GM12878 (cell line): Measurements from ENCODE around the gene ACTR1A. TPM values are rescaled to one million over a fixed set of nuclear protein-coding genes. Genes with fewer than 3 reads are reported as not detected.

Source experiments
- ATAC-seq: fragments of 200-7000 bp; cut with Tn5 transposase; 3 replicates; pipeline ENCODE4 v1.9.1; 2020; ENCODE audit warnings: mild to moderate bottlenecking, moderate library complexity
- BruUV-seq: library from RNA; stranded (reverse); fragments of 400-500 nt; replicated peaks from 2 replicates; lab custom pipeline; 2021; lab: Mats Ljungman, UMichigan
- CTCF ChIA-PET: fragments of 300-600 bp; sonication (Branson Sonifier 250); formaldehyde crosslinking; extraction: SDS; loops from one replicate; lab custom pipeline; 2021; ENCODE audit warnings: inconsistent platforms; lab: Yijun Ruan, JAX
- POLR2A ChIA-PET: fragments of 350-600 bp; formaldehyde crosslinking; extraction: SDS; loops from one replicate; lab custom pipeline; 2021; ENCODE audit warnings: inconsistent platforms; lab: Charles Lee
- RAD21 ChIA-PET: fragments of 300-600 bp; sonication (Branson Sonifier 250); formaldehyde crosslinking; loops from one replicate; lab custom pipeline; 2023; ENCODE audit warnings: antibody characterized with exemption; ENCODE audit not compliant: unreplicated experiment; lab: Charles Lee
- SMC1A ChIA-PET: fragments of 300-600 bp; sonication (Branson Sonifier 250); formaldehyde crosslinking; loops from one replicate; lab custom pipeline; 2023; ENCODE audit not compliant: unreplicated experiment, uncharacterized antibody; lab: Charles Lee
- DNase-seq: peaks from one replicate; pipeline ENCODE4 v3.0.0-alpha.2; 2011; ENCODE audit warnings: low read depth, low spot score
- FAIRE-seq: peaks from 3 replicates; lab custom pipeline; 2011; peaks lifted over from hg19 to GRCh38; lab: Jason Lieb, UNC
- H2AFZ ChIP-seq: 2 replicates; pipeline ENCODE4 v1.6.0; 2011; ENCODE audit warnings: low read depth, low read length, control low read depth; ENCODE audit not compliant: control insufficient read depth
- H3K27ac ChIP-seq: 2 replicates; pipeline ENCODE4 v1.5.1; 2011; ENCODE audit warnings: control low read depth; ENCODE audit not compliant: control insufficient read depth, insufficient read depth
- H3K27me3 ChIP-seq, 2 experiments: replicated peaks in 1 of 2; 2 replicates each; pipeline versions ENCODE4 v1.6.0 to v1.6.1; 2011; ENCODE audit warnings: low read length in 1 of 2; ENCODE audit not compliant: control insufficient read depth in 2 of 2, insufficient read depth in 2 of 2
- H3K36me3 ChIP-seq, 2 experiments: 2 replicates each; pipeline ENCODE4 v1.5.1; 2011; ENCODE audit warnings: low read length in 1 of 2; ENCODE audit not compliant: control insufficient read depth in 2 of 2, insufficient read depth in 2 of 2
- H3K4me1 ChIP-seq: 2 replicates; pipeline ENCODE4 v1.6.1; 2011; ENCODE audit warnings: mild to moderate bottlenecking, low read length, moderate library complexity, mixed read lengths; ENCODE audit not compliant: control insufficient read depth, insufficient read depth
- H3K4me2 ChIP-seq: 2 replicates; pipeline ENCODE4 v1.6.0; 2011; ENCODE audit warnings: control low read depth; ENCODE audit not compliant: control insufficient read depth, insufficient read depth
- H3K4me3 ChIP-seq: fragments of 200-600 bp; sonication (generic); 2 replicates; pipeline ENCODE4 v1.5.1; 2016
- H3K79me2 ChIP-seq: 2 replicates; pipeline ENCODE4 v1.6.0; 2011; ENCODE audit warnings: low read length; ENCODE audit not compliant: control insufficient read depth, insufficient read depth
- H3K9ac ChIP-seq: 2 replicates; pipeline ENCODE4 v1.8.0; 2011; ENCODE audit warnings: low read length, control low read depth, mixed read lengths; ENCODE audit not compliant: control insufficient read depth, insufficient read depth
- H3K9me3 ChIP-seq: replicated peaks from 3 replicates; pipeline ENCODE4 v1.5.1; 2011; ENCODE audit warnings: mild to moderate bottlenecking, low read length; ENCODE audit not compliant: control insufficient read depth, insufficient read depth
- H4K20me1 ChIP-seq: 2 replicates; pipeline ENCODE4 v1.6.0; 2011; ENCODE audit not compliant: control insufficient read depth, insufficient read depth
- CEBPB ChIP-seq, 2 experiments: fragments of 150-350 bp in 1 of 2; IDR thresholded peaks; 2 replicates each; pipeline ENCODE4 v1.6.1; 2012 to 2014; ENCODE audit warnings: low read depth in 2 of 2, low read length in 2 of 2, borderline replicate concordance in 1 of 2, inconsistent platforms in 1 of 2
- ETV6 ChIP-seq, 2 experiments: fragments of 450-650 bp in 1 of 2; IDR thresholded peaks in 1 of 2; conservative IDR thresholded peaks in 1 of 2; 2 replicates each; pipeline ENCODE4 v1.6.1; 2014; ENCODE audit warnings: antibody characterized with exemption in 1 of 2, borderline replicate concordance in 1 of 2, low read depth in 1 of 2, mild to moderate bottlenecking in 1 of 2, moderate library complexity in 1 of 2
- NFXL1 ChIP-seq: fragments of 450-650 bp; IDR thresholded peaks from 2 replicates; pipeline ENCODE4 v1.6.1; 2017; ENCODE audit warnings: antibody characterized with exemption, mild to moderate bottlenecking, borderline replicate concordance
- NR2C2 ChIP-seq: IDR thresholded peaks from 2 replicates; pipeline ENCODE4 v1.6.1; 2011; ENCODE audit warnings: borderline replicate concordance, low read depth; ENCODE audit not compliant: control insufficient read depth, insufficient read length
- RAD21 ChIP-seq: IDR thresholded peaks from 2 replicates; pipeline ENCODE4 v1.6.1; 2011; ENCODE audit warnings: mild to moderate bottlenecking, low read depth, low read length, moderate library complexity; ENCODE audit not compliant: insufficient read depth
- SMAD5 ChIP-seq: IDR thresholded peaks from 2 replicates; pipeline ENCODE4 v1.6.1; 2016; ENCODE audit warnings: antibody characterized with exemption, low read depth
- ZBTB33 ChIP-seq: fragments of 450-650 bp; IDR thresholded peaks from 2 replicates; pipeline ENCODE4 v1.6.1; 2017; ENCODE audit warnings: mild to moderate bottlenecking
- ZNF274 ChIP-seq: IDR thresholded peaks from one replicate; pipeline ENCODE4 v1.8.0; 2011; ENCODE audit not compliant: insufficient read length, insufficient read depth
- WGBS: methylation state at CpG from one replicate; pipeline ENCODE4 v1.1.6; 2016; ENCODE audit warnings: low lambda C conversion rate; ENCODE audit not compliant: insufficient replicate concordance, insufficient coverage; ENCODE audit errors: missing lambda C conversion rate; 5-methylcytosine and 5-hydroxymethylcytosine counted together
- in situ Hi-C: fragments of 300-500 bp; cut with MboI; formaldehyde crosslinking; loops from 9 replicates; pipeline ENCODE4 v1.14.3; 2018; ENCODE audit warnings: mixed read lengths
- intact Hi-C: fragments of 100-400 bp; cut with micrococcal nuclease; formaldehyde crosslinking; loops from one replicate; pipeline ENCODE4 v1.14.2; 2022; ENCODE audit not compliant: unreplicated experiment
- polyA plus RNA-seq, 11 experiments: library from polyadenylated mRNA; depleted of rRNA in 4 of 11; unstranded in 6 of 11; stranded (reverse) in 5 of 11; fragments of >200 nt; fragmentation: Nextera tagmentation in 4 of 11; fragmentation: Illumina TruSeq in 1 of 11; extraction: Ambion mirVana in 4 of 11; extraction: Trizol in 1 of 11; gene quantifications; 1 replicate in 1 of 11; 2 replicates in 10 of 11; pipeline versions ENCODE4 v1.2.1 to v1.2.3, GENCODE V29; 2011 to 2016; ENCODE audit warnings: inconsistent platforms in 2 of 11, missing spikeins in 2 of 11, low read depth in 1 of 11
- total RNA-seq, 4 experiments: library from RNA; depleted of rRNA in 3 of 4; stranded (reverse); fragments of >200 nt in 3 of 4; fragmentation: Illumina TruSeq in 1 of 4; extraction: Trizol in 1 of 4; gene quantifications; 2 replicates each; pipeline versions ENCODE4 v1.2.1 to v1.2.3, GENCODE V29; 2013 to 2021
- TF ChIP-seq, protein P1 (sequence below): fragments of 450-650 bp; IDR thresholded peaks from 2 replicates; pipeline ENCODE4 v1.6.1; 2016; ENCODE audit warnings: mild to moderate bottlenecking
- TF ChIP-seq, protein P2 (sequence below): IDR thresholded peaks from 2 replicates; pipeline ENCODE4 v1.6.1; 2012; ENCODE audit warnings: low read depth, low read length, improper control_type of control experiment
- TF ChIP-seq, protein P3 (sequence below): IDR thresholded peaks from 2 replicates; pipeline ENCODE4 v1.6.1; 2011; ENCODE audit warnings: low read depth, low read length, improper control_type of control experiment, borderline replicate concordance

The ACTR1A gene
- total and polyA plus RNA-seq, 10 of the 15 experiments (the other 5 are each of a cell fraction or from before 2014, with no cell fraction given), result 43.0 to 110 (median 78.9) TPM

DNA sequence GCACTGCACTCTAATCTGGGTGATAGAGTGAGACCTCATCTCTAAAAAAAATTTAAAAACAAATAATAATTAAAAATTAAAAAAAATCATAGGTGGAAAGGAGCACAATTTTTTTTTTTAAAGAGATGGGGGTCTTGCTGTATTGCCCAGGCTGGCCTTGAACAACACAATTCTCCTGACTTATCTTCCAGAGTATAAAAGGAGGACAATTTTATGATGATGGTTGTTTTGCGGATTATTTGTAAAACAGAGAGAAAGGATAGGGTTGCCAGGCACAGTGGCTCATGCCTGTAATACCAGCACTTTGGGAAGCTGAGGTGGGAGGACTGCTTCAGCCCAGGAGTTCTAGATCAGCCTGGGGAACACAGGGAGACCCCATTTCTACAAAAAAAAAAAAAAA, 5.0 kb downstream of the ACTR1A start:
- Histone ChIP-seq H3K4me1 (no peaks in the 10 kb centered on the region), H3K27ac (no peak overlapping the region), H2AFZ (no peak overlapping the region), H3K36me3 (peaks cover 0 to under 1% of the 10 kb centered on the region in 2 experiments; a peak in 1 of 4 replicates), H3K4me2 (no peak overlapping the region), H4K20me1 (no peaks in the 10 kb centered on the region), H3K79me2 (peaks cover 59% of the 10 kb centered on the region), H3K9me3 (no peaks in the 10 kb centered on the region), H3K4me3 (no peak overlapping the region), H3K9ac (no peak overlapping the region), H3K27me3 (no peaks in the 10 kb centered on the region)
- ChIA-PET RAD21 (interaction anchor here (0.6 to 3.1 kb wide), 3 partner anchors 86 to 328 kb away, joined by 3 to 17 read pairs (median 4); no protein-coding TSS in a partner anchor), CTCF (interaction anchor here (0.6 to 4.9 kb wide), 8 partner anchors 11 to 268 kb away, joined by 3 to 45 read pairs (median 4); no protein-coding TSS in a partner anchor), POLR2A (interaction anchor here (0.6 to 1.9 kb wide), 6 partner anchors 10 to 585 kb away, joined by 3 to 6 read pairs (median 4); partner anchors contain the start of gene C10orf95), SMC1A (interaction anchor here (0.5 to 1.8 kb wide), 6 partner anchors 59 to 276 kb away, joined by 3 to 10 read pairs (median 4); no protein-coding TSS in a partner anchor)
- ATAC-seq (no peak), DNase-seq (no peak), FAIRE-seq (no peak)
- intact Hi-C loops, result no loop called here
- no TSS peak for BruUV-seq
- in situ Hi-C loops, result no loop called here
- 95% methylated on average over 1 of the region's 1 CpG for WGBS
- TF ChIP-seq, protein P1, sequence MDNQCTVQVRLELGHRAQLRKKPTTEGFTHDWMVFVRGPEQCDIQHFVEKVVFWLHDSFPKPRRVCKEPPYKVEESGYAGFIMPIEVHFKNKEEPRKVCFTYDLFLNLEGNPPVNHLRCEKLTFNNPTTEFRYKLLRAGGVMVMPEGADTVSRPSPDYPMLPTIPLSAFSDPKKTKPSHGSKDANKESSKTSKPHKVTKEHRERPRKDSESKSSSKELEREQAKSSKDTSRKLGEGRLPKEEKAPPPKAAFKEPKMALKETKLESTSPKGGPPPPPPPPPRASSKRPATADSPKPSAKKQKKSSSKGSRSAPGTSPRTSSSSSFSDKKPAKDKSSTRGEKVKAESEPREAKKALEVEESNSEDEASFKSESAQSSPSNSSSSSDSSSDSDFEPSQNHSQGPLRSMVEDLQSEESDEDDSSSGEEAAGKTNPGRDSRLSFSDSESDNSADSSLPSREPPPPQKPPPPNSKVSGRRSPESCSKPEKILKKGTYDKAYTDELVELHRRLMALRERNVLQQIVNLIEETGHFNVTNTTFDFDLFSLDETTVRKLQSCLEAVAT, result no peak
- TF ChIP-seq ZBTB33, result no peak
- TF ChIP-seq SMAD5, result no peak
- TF ChIP-seq NFXL1, result no peak
- TF ChIP-seq ETV6 (conservative IDR thresholded peaks at IDR 0.05 in 1 of 2, IDR thresholded peaks at IDR 0.05 in 1 of 2; ENCODE audit: borderline replicate concordance in 1 of 2, low read depth in 1 of 2), result no peak
- no peak for TF ChIP-seq CEBPB (IDR thresholded peaks at IDR 0.05; ENCODE audit: borderline replicate concordance in 1 of 2, low read depth in 2 of 2, low read length in 2 of 2)
- TF ChIP-seq, protein P2, sequence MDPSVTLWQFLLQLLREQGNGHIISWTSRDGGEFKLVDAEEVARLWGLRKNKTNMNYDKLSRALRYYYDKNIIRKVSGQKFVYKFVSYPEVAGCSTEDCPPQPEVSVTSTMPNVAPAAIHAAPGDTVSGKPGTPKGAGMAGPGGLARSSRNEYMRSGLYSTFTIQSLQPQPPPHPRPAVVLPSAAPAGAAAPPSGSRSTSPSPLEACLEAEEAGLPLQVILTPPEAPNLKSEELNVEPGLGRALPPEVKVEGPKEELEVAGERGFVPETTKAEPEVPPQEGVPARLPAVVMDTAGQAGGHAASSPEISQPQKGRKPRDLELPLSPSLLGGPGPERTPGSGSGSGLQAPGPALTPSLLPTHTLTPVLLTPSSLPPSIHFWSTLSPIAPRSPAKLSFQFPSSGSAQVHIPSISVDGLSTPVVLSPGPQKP, result no peak
- TF ChIP-seq RAD21, result no peak
- TF ChIP-seq, protein P3, sequence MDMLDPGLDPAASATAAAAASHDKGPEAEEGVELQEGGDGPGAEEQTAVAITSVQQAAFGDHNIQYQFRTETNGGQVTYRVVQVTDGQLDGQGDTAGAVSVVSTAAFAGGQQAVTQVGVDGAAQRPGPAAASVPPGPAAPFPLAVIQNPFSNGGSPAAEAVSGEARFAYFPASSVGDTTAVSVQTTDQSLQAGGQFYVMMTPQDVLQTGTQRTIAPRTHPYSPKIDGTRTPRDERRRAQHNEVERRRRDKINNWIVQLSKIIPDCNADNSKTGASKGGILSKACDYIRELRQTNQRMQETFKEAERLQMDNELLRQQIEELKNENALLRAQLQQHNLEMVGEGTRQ, result no peak
- no peak for TF ChIP-seq NR2C2
- no peak for TF ChIP-seq ZNF274
